ENCODE data around the gene TAS2R5.

DNA sequence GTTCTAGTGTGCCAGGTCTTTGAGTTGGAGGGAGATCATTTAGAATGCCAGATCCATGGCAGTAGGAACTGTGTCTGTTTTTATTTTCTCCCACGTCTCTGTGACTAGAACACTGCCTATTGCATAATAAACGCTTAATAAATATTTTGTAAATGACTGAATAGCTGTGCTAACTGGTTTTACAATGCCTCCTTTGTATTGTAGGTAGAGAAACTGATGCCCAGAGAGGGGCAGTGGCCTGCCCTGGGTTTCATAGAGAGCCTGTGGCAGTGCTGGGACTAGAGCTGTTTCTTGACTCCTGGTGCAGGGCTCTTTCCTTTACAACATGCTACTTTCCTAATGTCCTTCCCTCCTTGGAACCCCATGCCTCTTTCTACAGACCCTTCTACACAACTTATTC is 2.5 kb downstream of the TAS2R5 start:
- TF ChIP-seq, protein P1, sequence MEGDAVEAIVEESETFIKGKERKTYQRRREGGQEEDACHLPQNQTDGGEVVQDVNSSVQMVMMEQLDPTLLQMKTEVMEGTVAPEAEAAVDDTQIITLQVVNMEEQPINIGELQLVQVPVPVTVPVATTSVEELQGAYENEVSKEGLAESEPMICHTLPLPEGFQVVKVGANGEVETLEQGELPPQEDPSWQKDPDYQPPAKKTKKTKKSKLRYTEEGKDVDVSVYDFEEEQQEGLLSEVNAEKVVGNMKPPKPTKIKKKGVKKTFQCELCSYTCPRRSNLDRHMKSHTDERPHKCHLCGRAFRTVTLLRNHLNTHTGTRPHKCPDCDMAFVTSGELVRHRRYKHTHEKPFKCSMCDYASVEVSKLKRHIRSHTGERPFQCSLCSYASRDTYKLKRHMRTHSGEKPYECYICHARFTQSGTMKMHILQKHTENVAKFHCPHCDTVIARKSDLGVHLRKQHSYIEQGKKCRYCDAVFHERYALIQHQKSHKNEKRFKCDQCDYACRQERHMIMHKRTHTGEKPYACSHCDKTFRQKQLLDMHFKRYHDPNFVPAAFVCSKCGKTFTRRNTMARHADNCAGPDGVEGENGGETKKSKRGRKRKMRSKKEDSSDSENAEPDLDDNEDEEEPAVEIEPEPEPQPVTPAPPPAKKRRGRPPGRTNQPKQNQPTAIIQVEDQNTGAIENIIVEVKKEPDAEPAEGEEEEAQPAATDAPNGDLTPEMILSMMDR (conservative IDR thresholded peaks at IDR 0.05): no peak
- TF ChIP-seq EZH2 (IDR thresholded peaks at IDR 0.05; ENCODE audit: low read depth): no peak
